ENCODE measurements around the gene C7. TPM values are rescaled to one million over a fixed set of nuclear protein-coding genes. Genes with fewer than 3 reads are reported as not detected.

C7 gene
- not detected in 2 replicates for total RNA-seq

GRCh38 chr5:40909264-40909663 lies at the start of gene C7:
TSS of gene C7 (plus strand) at chr5:40909497. CDS start at chr5:40909611, 114 bp downstream.

Other genes with a start within 250 kb of the C7 start
- gene PTGER4, start 229.6 kb upstream of the C7 start, total RNA-seq: 10.8 and 16.2 TPM in 2 replicates
- 6.4 and 7.9 TPM in 2 replicates for gene TTC33, start 153.5 kb upstream of the C7 start, total RNA-seq
- 29.9 and 35.4 TPM in 2 replicates for gene PRKAA1, start 111.1 kb upstream of the C7 start, total RNA-seq
- gene RPL37, start 74.3 kb upstream of the C7 start, total RNA-seq: 155 and 352 TPM in 2 replicates
- gene CARD6, start 68.1 kb upstream of the C7 start, total RNA-seq: 6.0 and 6.5 TPM in 2 replicates
- gene MROH2B, start 161.8 kb downstream of the C7 start, total RNA-seq: not detected in 2 replicates

Measured in airway epithelial cell (primary cell).